Transverse colon (tissue), 4 donors: ENCODE measurements around the gene OSTC.

Source experiments
- CTCF ChIP-seq, 5 experiments: fragments of 200-600 bp in 3 of 5; fragments of 450-650 bp in 2 of 5; sonication (generic) in 3 of 5; IDR thresholded peaks; 1 replicate in 2 of 5; 2 replicates in 3 of 5; pipeline ENCODE4 v1.5.1; 2016 to 2017; ENCODE audit warnings: antibody characterized with exemption in 5 of 5, inconsistent platforms in 3 of 5, mild to moderate bottlenecking in 2 of 5, moderate library complexity in 1 of 5
- POLR2A ChIP-seq: fragments of 450-650 bp; IDR thresholded peaks from one replicate; pipeline ENCODE4 v1.6.1; 2016; ENCODE audit warnings: antibody characterized with exemption, mild to moderate bottlenecking, moderate library complexity
- POLR2AphosphoS5 ChIP-seq, 3 donors: sonication (generic); formaldehyde crosslinking; IDR thresholded peaks; one replicate each; pipeline ENCODE4 v1.6.1; 2016; ENCODE audit warnings: antibody characterized with exemption in 3 of 3

DNA sequence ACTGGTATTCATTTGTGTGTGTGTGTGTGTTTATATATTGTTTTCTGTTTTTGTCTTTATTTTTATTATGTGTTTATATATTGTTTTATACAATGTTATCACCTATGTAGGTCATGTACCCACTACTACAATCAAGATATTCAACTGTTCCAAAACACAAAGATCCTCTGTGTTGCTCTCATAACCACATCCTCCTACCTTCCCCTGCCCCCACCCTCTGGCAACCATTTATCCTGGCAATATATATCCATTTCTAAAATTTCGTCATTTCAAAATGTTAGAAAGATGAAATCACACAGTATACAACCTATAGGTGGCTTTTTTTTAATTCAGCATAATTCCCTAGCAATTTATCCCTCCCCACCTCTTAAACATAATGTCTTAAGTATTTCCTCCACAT lies 48.9 kb upstream of the OSTC start:
- TF ChIP-seq POLR2A, result no peak
- TF ChIP-seq POLR2AphosphoS5 (IDR thresholded peaks at IDR 0.05), result no peak
- TF ChIP-seq CTCF (IDR thresholded peaks at IDR 0.05), result no peak
